Skin of body (tissue), 2 donors: ENCODE measurements around the gene PCBP3. TPM values are rescaled to one million over a fixed set of nuclear protein-coding genes. Genes with fewer than 3 reads are reported as not detected.
"Not testable (repeated sequence)": the region's sequence is repeated elsewhere in the genome, so short reads cannot be mapped to it uniquely, and the experiment has no call there.

Source experiments
- DNase-seq: peaks from one replicate; lab custom pipeline; 2025; lab: John Stamatoyannopoulos, UW
- total RNA-seq: library from RNA; depleted of rRNA; stranded (reverse); fragments of >200 nt; gene quantifications from one replicate; pipeline ENCODE4 v1.2.3, GENCODE V29; 2014

Gene PCBP3
- total RNA-seq, 1 donor from 2014 or later: 3.4 TPM

DNA sequence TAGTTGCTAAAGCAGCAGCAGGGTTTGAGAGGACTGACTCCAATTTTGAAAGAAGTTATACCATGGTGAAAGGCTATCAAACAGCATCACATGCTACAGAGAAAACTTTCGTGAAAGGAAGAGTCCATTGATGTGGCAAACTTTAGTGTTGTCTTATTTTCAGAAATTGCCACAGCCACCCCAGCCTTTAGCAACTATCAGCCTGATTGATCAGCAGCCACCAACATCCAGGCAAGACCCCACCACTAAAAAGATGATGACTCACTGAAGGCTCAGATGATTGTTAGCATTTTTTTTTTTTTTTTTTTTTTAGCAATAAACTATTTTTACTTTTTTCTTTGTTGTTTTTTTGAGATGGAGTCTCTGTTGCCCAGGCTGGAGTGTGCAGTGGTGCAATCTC lies 35.3 kb downstream of the PCBP3 start:
- not testable (repeated sequence) for DNase-seq

DNA sequence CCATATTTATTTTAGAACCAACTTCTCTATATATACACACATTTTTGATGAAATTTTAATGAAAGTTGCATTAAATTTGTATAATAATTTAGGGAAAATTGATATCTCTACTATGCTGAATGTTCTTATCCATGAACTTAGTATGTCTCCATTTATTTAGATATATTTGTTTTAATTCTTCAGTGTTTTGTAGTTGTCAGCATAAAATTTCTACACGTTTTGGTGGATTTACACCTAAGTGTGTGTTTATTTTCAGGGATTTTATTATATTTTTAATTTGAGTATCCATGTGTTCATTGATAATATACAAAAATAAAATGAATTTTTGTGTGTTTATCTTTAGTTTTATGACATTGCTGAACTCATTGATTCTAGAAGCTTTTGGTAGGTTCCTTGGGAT lies 36.7 kb downstream of the PCBP3 start:
- DNase-seq: no peak

DNA sequence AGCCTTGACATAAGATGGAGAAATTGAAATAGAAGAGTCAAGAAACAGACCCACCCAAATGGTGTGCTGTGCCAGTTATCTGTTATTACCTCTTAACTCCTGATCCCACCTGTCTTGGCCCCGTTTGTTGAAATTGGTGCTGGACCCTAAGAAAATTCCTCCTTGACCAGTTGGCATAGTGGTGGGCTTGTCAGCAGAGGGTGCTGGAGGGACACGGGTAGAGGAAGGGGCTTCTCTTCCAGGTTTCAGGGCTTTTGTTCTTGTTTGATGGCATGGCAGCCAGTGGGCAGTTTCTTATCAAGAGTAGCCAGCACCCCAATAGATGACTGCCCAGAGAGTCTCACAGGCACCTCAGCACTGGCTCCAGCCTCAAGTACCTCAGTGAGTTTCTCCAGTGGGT lies 51.6 kb downstream of the PCBP3 start:
- no peak for DNase-seq

DNA sequence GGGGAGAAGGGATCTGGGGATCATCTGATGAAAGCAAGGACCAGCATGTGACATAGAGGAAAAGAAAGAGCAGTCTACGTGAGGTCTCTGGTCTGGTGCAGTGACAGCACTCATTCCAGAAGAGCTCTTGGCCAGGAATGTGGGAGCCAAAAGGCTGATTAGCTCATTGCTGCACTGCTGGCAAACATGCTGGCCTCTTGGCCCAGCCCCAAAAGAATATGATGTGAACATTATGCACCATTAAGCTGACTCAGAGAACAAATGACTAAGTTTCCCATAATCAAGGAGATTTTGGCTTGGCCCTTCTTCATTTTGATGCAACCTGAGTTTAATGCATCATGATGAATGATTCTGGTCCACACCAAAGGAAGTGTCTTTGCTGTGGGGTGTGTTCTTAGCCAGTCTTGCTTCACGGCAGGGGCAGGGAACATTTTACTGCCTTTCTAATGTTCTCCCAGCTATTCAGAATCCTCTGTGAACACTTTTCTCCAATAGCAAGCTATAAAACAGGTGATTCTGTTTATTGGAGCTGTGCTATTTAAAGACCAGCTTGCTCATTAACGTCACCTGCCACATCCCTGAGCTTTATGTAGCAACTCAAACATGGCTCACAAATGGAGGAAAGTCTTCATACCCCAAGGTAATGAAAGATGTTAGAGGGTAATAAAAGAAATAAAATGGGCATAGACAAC lies 55.1 kb downstream of the PCBP3 start:
- peak; percentile 78 for DNase-seq

DNA sequence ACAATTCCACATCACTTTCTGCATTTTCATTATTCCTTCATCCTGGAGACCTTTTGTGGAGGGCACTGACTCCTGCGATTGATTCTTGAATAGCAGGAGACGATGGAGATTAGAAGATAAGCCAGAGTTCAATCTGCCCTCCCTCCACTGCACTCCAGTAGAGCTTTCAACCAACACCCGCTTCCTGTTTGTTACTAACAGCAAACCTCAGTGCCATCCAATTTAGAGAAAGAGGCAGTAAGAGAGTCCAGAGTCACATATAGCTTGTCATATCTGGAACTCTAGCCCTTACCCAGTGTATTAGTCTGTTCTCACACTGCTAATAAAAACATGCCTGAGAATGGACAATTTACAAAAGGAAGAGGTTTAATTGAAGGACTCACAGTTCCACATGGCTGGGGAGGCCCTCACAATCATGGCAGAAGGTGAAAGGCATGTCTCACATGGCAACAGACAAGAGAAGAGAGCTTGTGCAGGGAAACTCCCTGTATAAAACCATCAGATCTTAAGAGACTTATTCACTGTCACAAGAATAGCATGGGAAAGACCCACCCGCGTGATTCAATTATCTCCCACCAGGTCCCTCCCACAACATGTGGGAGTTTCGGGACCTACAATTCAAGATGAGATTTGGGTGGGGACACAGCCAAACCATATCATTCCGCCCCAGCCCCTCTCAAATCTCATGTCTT lies 55.9 kb downstream of the PCBP3 start:
- no peak for DNase-seq

DNA sequence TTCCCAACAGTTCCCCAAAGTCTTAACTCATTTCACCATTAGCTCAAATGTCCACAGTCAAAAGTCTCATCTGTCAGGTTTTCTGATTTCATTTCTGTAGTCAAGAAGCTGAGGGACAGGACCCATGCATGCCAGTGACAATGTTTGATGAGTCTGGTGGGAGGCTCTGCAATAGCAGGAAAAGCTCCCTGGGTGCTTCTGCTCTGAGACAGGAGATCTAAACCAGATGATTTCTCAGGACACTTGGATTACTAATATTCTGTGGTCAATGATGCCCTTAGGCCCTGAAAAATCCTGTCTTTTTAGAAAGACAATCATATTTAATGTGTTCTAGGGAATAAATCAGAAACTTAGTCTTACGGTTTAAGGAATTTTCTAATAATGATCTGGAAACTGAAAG lies 56.4 kb downstream of the PCBP3 start:
- no peak for DNase-seq

DNA sequence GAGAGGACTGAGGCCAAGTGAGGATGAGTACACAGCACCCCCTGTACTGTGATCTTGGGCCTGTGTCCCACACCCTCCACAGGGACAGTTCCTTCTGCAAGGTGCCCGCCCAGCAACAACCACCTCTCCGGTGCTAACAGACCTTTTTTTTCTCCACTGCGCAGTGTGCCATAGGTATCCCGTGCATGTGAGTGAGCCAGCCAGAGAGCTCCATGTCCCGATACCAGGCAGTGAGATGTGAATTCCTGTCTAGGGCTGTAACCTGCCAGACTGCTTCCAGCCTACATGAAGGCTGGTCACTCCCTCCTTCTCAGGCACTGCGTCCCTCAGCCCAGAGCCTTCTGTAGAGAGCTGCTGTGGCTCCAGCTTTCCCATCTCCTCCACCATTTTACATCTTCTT lies 56.9 kb downstream of the PCBP3 start:
- no peak for DNase-seq

DNA sequence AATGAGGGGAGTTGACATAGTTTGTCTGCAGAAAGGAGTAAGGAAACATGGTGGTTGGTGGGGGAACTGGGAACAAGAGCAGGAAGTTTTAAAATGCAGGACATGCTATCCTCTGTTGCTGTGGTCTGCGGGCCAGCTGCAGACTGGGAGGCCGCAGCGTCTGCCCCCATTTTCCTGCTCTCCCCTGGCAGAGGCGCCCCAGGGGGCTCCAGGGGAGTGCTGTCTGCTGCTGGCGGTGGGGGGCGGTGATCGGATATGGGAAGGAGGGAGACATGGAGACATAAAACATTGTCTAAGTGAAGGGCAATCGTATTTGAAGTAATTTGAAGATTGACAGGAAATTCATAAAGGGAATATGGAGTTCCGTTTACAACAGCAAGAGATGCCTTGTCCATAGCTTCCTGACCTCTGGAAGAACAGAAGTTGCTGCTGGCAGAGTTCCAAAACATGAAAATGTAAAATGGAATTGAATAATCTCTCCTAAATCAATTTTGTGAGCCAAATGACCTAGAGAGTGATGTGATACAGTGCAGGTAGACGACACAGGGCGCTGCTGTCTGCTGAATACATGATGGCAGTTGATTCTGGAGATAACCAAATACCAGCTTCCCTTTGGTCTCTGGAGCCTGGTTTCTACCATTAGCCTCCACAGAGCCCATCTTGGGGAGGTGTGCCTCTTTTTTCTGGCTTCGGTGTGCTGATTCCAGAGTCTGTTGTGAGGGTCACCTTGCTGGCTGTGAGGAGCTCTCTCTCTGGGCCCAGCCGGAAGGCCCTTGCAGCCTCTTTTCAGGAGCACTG lies 61.0 kb downstream of the PCBP3 start:
- DNase-seq: no peak

DNA sequence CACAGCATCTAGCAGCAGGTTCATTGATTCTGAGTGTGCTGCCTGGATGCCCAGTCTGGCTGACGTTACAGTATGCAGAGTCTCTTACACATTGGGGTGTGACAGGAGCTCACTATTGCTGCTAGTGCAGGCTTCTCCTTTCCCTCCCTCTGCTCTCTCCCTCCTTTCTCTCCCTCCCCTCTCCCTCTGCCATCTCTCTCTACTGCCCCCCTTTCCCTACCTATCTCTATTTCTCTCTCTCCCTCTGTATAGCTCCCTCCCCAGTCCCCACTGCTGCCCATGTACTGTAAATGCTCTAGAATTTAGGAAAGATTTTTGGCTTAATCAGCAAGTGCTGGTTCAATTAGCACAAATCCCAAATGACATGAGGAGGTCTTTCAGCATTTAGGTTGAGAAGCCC lies 62.8 kb downstream of the PCBP3 start:
- no peak for DNase-seq

DNA sequence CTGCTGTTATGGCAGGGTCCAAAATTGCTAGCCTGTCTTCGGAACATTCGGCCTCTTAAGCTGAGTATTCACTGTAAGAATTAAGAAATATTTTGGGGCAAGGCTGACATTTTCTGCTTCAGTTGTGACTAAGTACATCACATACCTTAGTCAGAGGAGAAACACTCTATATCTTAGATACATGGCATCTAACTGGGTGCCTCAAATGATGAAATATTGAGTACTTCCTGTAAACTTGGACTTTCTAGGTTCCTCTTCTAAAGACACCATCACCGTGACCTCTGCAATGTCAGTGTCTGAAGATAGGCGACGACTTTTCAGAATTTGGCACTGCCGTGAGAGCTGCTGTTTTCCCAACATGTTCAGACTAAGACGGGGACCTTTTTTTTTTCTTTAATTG lies 65.6 kb downstream of the PCBP3 start:
- DNase-seq: no peak

DNA sequence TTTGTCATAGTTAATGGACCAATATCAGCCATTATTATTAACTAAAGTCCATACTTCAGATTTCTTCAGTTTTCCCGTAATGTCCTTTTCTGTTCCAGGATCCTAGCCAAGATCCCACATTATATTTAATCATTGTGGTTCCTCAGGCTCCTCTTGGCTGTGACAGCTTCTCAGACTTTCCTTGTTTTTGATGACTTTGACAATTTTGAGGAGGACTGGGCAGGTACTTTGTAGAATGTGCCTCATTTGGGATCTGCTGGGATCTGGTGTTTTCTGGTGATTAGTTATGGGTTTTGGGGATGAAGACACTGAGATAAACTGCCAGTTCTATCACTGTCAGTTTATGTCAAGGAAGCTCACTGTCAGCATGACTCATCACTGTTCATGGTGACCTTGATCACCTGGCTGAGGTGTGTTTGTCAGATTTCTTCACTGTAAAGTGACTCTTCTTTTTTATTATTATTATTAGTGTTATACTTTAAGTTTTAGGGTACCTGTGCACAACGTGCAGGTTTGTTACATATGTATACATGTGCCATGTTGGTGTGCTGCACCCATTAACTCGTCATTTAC lies 66.3 kb downstream of the PCBP3 start:
- no peak for DNase-seq

DNA sequence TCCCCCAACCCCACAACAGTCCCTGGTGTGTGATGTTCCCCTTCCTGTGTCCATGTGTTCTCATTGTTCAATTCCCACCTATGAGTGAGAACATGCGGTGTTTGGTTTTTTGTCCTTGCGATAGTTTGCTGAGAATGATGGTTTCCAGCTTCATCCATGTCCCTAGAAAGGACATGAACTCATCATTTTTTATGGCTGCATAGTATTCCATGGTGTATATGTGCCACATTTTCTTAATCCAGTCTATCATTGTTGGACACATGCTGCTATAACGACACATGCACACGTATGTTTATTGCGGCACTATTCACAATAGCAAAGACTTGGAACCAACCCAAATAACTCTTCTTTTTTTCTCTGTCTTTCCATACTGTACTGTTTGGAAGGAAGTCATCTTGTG lies 66.8 kb downstream of the PCBP3 start:
- DNase-seq: not testable (repeated sequence)

DNA sequence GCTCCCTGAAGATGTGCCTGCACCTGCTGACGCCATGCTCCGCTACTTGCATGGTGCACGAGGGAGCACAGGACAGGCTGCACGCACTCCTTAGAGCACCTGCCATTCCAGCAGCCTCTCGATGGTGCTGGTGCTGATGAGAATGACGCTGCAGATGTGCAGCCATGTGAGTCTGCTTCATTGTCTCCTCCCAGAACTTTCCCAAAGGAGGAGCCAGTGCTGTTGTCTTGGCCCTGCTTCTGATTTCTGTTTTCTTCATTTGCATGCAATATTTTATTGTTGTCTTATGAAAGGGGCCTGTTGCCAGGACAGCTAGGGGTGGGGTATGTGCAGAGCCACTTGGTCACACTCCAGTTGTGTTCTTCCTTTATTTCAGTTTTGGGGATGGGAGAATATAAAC lies 70.1 kb downstream of the PCBP3 start:
- DNase-seq: no peak

DNA sequence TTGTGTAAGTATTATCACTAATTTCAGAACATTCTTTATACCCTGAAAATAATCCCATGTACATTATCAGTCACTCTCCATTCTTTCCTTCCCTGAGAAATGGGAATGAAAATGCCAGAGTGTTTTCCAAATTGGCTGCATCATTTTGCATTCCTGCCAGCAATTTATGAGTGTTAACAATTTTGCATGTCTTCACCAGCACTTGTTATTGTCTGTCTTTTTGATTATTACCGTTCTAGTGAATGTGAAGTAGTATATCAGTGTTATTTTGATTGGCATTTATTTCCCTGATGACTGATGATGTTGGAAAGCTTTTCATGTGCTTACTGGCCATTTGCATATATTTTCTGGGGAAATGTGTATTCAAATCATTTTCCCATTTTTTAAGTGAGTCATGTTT lies 71.9 kb downstream of the PCBP3 start:
- no peak for DNase-seq

DNA sequence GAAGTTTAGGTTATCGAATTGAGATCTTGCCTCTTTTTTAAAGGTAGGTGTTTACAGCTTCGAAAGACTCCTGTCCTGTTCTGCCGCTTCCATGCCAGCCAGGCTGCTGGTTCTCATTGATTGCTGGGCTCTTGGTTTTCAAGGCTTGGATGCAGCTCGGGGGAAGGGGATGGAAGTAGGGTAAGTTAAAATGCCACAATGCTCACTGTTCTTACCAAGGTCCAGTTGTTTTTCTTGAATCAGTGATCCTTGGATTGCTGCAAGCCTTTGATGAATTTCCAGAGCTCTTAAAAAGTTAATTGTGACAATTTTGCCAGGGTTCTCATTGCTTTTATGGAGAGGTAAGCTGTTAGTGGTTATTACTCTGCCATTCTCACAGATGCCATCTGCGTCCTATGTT lies 74.9 kb downstream of the PCBP3 start:
- DNase-seq: no peak

DNA sequence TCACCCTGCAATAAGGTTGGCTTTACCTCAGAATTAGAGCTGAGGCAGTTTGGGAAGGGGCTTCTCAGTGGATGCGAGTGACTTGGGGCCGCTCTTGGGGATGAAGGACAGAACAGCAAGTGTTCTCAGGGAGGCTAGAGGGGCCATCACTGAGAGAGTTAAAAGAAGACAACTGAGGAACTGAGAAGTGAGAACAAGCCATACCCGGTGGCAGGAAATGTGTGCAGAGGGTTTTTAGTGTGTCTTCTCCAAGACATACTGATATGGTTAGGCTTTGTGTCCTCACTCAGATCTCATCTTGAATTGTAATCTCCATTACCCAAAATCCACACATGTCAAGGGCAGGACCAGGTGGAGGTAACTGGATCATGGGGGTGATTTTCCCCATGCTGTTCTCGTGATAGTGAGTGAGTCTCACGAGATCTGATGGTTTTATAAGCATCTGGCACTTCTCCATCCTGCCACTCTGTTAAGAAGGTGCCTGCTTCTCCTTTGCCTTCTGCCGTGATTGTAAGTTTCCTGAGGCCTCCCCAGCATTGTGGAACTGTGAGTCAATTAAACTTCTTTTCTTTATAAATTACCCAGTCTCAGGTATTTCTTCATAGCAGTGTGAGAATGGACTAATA lies 75.8 kb downstream of the PCBP3 start:
- DNase-seq: no peak

DNA sequence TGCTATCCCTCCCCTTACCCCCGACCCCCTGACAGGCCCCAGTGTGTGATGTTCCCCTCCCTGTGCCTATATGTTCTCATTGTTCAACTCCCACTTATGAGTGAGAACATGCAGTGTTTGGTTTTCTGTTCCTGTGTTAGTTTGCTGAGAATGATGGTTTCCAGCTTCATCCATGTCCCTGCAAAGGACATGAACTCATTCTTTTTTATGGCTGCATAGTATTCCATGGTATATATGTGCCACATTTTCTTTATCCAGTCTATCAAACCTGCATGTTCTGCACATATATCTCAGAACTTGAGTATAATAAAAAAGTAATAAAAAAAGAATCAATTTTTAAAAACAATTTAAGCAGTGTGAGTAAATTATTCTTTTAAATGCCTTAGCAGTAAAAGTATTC lies 76.7 kb downstream of the PCBP3 start:
- not testable (repeated sequence) for DNase-seq

DNA sequence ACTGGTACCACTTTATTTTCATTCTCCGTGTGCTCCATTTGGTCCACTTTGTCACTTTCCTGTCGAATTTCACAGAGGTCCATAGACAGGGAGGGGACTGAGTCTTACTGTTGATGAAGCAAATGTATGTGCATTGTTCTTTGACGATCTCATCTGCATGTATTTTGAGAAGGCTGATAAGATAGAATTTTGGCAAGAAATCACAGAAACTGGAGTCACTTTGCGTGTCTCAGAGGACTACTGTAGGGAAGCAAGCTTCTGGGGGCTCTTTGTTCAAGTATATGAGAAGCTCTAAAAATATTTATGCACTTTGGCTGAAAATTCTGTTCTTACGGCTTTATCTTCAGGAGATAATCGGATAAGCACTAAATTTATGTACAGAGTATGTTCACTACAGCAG lies 78.1 kb downstream of the PCBP3 start:
- DNase-seq: no peak

DNA sequence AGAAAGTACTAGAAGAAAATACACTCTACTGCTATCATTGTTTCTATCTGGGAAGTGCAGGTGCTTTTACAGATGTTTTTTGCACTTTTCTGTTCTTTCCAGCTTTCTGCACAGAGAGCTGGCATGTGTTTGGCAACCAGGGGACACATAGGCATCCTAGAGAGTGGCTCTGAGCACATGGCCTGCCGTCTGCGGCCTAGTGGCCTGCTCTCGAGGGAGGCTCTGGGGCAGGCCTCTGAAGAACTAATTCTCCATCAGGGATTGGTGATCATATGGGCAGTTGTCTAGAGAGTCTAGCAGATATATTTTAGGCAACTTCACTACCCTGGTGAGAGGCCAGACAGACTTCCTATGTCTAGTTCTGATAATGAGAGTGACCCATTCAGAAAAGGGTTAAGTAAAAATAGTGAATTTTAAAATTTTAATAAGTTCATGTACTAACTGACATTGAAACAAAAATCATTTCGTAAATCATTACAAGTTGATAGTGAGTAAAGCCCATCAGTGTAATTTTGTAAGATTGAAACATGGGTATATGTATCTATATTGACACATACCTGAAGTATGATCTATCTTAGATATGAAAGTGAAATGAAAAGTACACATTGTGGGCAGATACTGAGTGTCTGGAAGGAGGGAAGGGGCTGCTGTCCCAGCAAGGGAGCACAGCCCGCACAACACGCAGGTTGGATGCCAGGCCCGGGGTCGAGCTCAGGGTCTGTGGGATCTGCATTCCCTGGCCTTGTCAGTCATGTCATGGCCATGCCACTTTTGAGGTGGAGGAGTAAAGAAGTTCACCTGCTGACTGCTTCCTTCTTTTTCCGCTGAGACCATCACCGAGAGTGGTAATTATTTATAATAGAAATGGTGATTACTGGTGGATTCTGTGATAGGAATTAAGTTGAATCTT lies 79.8 kb downstream of the PCBP3 start:
- DNase-seq: no peak

DNA sequence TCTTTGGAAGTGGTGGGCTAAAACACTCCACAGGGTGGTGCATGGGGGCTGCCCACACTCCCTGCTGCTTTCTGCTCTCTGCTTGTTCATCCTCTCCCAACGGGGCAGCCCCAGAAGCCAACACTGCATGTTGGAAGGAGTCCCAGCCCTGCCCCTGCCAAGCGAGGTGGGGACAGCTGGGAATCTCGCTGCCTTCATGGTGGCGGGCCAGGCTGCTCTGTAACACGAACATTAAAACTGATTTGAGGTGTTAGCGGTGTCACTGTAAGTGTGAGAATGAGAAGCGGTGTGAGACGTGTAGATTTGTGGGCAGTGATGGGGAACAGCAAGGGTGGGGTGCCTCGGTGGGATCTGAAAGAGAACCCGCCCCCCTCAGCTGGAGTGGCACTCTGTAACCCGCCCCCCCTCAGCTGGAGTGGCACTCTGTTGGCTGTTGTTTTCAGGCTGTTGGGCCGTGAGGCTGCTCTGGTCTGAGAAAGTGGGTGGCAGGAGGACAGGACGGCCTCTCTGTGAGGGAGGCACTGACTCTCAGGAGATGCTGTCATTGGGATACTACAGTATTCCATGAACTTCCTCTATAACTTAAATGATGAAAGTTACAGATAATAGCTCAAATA lies 80.9 kb downstream of the PCBP3 start:
- DNase-seq: no peak
